ENCODE results near the gene MRFAP1. TPM values are rescaled to one million over a fixed set of nuclear protein-coding genes. Genes with fewer than 3 reads are reported as not detected.

The MRFAP1 gene
- total RNA-seq, 2 donors from 2014 or later: 97.9 to 115 TPM

DNA sequence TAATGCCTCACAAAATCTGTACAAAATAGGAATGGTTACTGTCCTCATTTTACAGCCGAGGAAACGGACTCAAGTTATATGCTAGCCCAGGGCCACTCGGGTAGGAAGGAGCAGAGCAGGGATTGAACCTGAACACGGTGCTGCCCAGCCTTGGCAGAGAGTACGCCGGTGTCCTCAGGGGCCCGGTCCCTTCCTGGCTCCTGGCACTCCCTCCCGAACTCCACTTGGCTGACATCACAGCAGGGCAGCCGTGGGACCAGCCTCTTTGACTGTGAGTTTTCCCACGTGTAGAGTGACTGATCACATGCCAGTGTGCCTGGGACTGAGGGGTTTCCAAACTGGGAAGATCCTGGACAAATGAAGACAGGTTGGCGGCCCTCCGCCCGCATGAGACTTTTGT is 41.8 kb upstream of the MRFAP1 start:
- intact Hi-C loops (cut with DNase I): no loop called here
- DNase-seq (no peak), ATAC-seq (no peak)
- no peaks in the 10 kb centered on the region for H3K4me1 ChIP-seq
- peaks cover 0 to 14% of the 10 kb centered on the region in 2 donors for H3K36me3 ChIP-seq (replicated peaks in 1 of 2; ENCODE audit: insufficient read depth in 1 of 2, low read depth in 2 of 2)
- WGBS, 2 donors: 80 to 84% methylated on average over 5 to 13 of the region's 13 CpGs
- H3K27ac ChIP-seq: no peak overlapping the region
- H3K27me3 ChIP-seq: no peaks in the 10 kb centered on the region
- H3K4me3 ChIP-seq: no peak overlapping the region
- H3K9me3 ChIP-seq: no peaks in the 10 kb centered on the region
- no peak for TF ChIP-seq POLR2A (IDR thresholded peaks at IDR 0.05)
- TF ChIP-seq, protein P1, sequence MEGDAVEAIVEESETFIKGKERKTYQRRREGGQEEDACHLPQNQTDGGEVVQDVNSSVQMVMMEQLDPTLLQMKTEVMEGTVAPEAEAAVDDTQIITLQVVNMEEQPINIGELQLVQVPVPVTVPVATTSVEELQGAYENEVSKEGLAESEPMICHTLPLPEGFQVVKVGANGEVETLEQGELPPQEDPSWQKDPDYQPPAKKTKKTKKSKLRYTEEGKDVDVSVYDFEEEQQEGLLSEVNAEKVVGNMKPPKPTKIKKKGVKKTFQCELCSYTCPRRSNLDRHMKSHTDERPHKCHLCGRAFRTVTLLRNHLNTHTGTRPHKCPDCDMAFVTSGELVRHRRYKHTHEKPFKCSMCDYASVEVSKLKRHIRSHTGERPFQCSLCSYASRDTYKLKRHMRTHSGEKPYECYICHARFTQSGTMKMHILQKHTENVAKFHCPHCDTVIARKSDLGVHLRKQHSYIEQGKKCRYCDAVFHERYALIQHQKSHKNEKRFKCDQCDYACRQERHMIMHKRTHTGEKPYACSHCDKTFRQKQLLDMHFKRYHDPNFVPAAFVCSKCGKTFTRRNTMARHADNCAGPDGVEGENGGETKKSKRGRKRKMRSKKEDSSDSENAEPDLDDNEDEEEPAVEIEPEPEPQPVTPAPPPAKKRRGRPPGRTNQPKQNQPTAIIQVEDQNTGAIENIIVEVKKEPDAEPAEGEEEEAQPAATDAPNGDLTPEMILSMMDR (IDR thresholded peaks at IDR 0.05): no peak

DNA sequence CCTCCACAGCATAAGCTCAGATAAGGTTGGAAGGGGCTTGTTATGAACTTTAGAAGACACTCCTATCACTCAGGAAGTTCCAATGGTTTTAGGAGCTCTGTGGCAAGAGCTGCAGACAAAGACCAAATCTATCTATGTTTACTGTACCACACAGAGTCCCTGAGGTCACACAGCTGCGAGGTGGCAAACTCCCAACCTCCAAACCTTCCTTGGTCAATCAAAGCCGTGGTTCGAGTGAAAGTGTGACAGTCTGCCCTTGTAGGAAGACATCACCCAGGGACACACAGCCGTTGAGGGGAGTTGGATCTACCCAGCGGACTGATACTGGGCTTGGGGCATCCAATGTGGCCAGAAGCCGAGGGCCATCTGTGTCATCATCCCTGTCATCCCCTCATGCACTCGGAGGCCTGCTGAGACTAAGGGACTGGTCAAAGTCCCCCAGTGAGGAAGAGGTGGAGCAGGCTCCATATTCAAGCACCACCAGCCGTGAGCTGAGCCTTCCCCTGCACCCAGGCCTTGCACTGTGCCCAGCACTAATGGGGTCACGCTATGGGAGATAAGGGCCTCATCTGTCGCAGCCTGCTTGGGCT is 38.7 kb upstream of the MRFAP1 start:
- Histone ChIP-seq H3K36me3 (replicated peaks in 1 of 2; ENCODE audit: insufficient read depth in 1 of 2, low read depth in 2 of 2) (peaks cover 12 to 18% of the 10 kb centered on the region in 2 donors), H3K27me3 (no peaks in the 10 kb centered on the region), H3K9me3 (no peaks in the 10 kb centered on the region), H3K4me3 (no peak overlapping the region), H3K4me1 (no peaks in the 10 kb centered on the region), H3K27ac (no peak overlapping the region)
- intact Hi-C loops (cut with DNase I): no loop called here
- DNase-seq (no peak), ATAC-seq (no peak)
- TF ChIP-seq, protein P1 (IDR thresholded peaks at IDR 0.05): no peak
- no peak for TF ChIP-seq POLR2A (IDR thresholded peaks at IDR 0.05)
- WGBS, 2 donors: 88 to 97% methylated on average over 10 of the region's 10 CpGs

DNA sequence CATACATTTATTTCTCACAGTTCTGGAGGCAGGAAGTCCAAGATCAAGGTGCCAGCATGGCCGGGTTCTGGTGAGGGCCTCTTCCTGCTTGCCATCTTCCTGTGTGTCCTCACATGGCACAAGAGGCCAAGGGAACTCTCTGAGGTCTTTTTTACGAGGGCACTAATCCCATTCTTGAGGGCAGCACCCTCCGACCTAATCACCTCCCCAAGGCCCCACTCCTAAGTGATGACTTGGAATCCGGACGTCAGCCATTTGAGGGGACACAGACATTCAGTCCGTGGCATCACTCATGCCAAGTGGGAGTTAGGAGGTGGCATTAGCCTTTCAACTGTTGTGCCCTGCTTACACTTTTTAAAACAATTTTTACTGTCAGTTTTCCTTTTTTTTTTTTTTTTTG is 38.2 kb upstream of the MRFAP1 start:
- TF ChIP-seq POLR2A (IDR thresholded peaks at IDR 0.05): no peak
- TF ChIP-seq, protein P1 (IDR thresholded peaks at IDR 0.05): no peak
- Histone ChIP-seq H3K4me3 (no peak overlapping the region), H3K27ac (no peak overlapping the region), H3K27me3 (no peaks in the 10 kb centered on the region), H3K4me1 (no peaks in the 10 kb centered on the region), H3K9me3 (no peaks in the 10 kb centered on the region), H3K36me3 (replicated peaks in 1 of 2; ENCODE audit: insufficient read depth in 1 of 2, low read depth in 2 of 2) (peaks cover 12 to 18% of the 10 kb centered on the region in 2 donors)
- intact Hi-C loops (cut with DNase I): no loop called here
- DNase-seq: no peak
- 89 to 96% methylated on average over 6 of the region's 6 CpGs for WGBS, 2 donors
- no peak for ATAC-seq

DNA sequence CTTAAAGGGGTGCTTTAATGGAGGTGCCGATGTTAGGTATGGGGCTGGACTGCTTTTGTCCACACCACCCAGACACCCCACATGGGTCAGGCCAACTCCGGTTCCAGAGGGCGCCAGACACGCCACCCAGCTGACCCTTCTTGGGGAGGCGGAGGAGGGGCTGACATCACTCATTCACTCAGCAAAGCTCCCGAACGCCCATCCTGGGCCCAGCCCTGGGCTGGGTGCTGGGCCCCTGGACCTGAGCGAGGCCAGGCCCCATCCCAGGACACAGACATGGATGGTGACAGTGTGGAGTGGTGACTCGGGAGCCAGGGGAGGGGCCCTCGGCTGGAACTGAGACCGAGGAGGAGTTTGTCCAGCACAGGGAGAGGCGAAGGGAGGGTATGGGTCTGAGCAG is 37.4 kb upstream of the MRFAP1 start:
- TF ChIP-seq, protein P1 (IDR thresholded peaks at IDR 0.05): no peak
- TF ChIP-seq POLR2A (IDR thresholded peaks at IDR 0.05): no peak

DNA sequence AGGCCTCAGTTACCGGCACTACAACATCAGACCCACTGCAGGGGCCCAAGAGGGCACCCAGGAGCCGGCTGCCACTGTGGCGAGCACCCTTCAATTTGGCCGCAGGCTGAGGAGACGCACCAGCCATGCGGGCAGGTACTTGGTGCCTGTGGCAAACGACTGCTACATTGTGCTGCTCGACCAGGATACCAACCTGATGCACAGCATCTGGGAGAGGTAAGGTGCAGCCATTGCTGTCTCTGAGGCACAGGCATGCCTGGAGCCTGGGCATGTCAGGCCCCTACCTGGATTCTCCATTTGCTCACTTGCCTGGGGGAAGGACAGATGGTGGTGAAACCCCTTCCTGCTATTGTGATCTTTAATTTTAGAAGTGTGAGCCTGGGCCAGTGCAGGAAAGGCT is 35.4 kb upstream of the MRFAP1 start:
- no peak for DNase-seq
- Histone ChIP-seq H3K27ac (no peak overlapping the region), H3K9me3 (no peaks in the 10 kb centered on the region), H3K4me3 (no peak overlapping the region), H3K27me3 (no peaks in the 10 kb centered on the region), H3K4me1 (no peaks in the 10 kb centered on the region), H3K36me3 (replicated peaks in 1 of 2; ENCODE audit: insufficient read depth in 1 of 2, low read depth in 2 of 2) (peaks cover 12 to 23% of the 10 kb centered on the region in 2 donors)
- TF ChIP-seq, protein P1 (IDR thresholded peaks at IDR 0.05): no peak
- TF ChIP-seq POLR2A (IDR thresholded peaks at IDR 0.05): no peak
- 93 to 100% methylated on average over 1 to 8 of the region's 8 CpGs for WGBS, 2 donors
- intact Hi-C loops (cut with DNase I): no loop called here
- ATAC-seq: no peak

More for the DNA sequence above, 37.4 kb upstream of the MRFAP1 start:
- no peaks in the 10 kb centered on the region for H3K27me3 ChIP-seq
- no peaks in the 10 kb centered on the region for H3K9me3 ChIP-seq
- intact Hi-C loops (cut with DNase I): no loop called here
- H3K27ac ChIP-seq: no peak overlapping the region
- WGBS, 2 donors: 94 to 95% methylated on average over 4 to 10 of the region's 12 CpGs
- no peak for DNase-seq
- peaks cover 12 to 21% of the 10 kb centered on the region in 2 donors for H3K36me3 ChIP-seq (replicated peaks in 1 of 2; ENCODE audit: insufficient read depth in 1 of 2, low read depth in 2 of 2)
- no peak overlapping the region for H3K4me3 ChIP-seq
- ATAC-seq: no peak
- no peaks in the 10 kb centered on the region for H3K4me1 ChIP-seq
